ENCODE results near the gene AQP5.

DNA sequence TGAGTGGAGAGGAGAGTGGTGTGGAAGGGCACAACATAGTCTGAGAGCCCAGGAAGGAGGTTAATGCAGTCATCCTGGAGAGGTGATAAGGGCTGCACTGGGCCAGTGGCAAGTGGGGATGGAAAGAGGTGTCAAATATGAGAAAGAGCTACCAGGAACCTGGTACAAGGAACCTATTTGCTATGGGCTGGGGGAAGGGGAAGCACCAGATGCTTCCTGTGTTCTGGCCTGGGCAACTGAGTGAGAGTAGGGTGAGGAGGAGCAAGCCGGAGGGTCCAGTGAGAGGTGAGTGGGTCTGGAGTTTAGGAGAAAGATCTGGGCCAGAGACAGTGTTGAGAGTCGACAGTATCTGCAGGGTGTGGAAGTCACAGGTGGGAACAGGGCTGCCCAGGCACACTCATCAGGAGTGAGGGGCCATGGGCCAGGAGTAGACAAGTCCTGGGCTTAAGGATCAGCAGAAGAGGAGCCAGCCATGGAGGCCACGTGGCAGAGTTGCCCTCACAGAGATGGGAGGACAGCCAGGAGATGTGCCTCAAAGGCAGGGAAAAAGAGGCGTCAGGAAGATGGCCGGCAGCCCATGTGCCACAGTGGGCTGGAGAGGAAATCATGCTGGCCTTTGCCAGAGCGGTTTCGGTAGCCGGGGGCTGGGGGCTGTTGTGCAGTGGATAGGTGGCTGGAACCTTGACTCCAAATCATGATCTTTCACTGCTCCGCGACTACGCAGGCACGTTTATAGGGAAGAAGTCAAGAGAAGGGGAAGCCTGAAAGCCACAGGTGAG lies 8.2 kb downstream of the AQP5 start:
- TF ChIP-seq, protein P1, sequence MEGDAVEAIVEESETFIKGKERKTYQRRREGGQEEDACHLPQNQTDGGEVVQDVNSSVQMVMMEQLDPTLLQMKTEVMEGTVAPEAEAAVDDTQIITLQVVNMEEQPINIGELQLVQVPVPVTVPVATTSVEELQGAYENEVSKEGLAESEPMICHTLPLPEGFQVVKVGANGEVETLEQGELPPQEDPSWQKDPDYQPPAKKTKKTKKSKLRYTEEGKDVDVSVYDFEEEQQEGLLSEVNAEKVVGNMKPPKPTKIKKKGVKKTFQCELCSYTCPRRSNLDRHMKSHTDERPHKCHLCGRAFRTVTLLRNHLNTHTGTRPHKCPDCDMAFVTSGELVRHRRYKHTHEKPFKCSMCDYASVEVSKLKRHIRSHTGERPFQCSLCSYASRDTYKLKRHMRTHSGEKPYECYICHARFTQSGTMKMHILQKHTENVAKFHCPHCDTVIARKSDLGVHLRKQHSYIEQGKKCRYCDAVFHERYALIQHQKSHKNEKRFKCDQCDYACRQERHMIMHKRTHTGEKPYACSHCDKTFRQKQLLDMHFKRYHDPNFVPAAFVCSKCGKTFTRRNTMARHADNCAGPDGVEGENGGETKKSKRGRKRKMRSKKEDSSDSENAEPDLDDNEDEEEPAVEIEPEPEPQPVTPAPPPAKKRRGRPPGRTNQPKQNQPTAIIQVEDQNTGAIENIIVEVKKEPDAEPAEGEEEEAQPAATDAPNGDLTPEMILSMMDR (IDR thresholded peaks at IDR 0.05) = no peak
- TF ChIP-seq POLR2A (IDR thresholded peaks at IDR 0.05) = no peak
